Activated CD8-positive, alpha-beta memory T cell treated with anti-CD3 and anti-CD28 coated beads, Interleukin-2, amount 50 U/mL, for 24 hours (primary cell): ENCODE data around the gene MLST8.

Experiments used
- DNase-seq: peaks from one replicate; pipeline ENCODE4 v3.0.0-alpha.2; 2020; ENCODE audit errors: extremely low read depth

Gene MLST8

GRCh38 chr16:2208308-2208707 lies 3.1 kb downstream of the MLST8 start:
- DNase-seq: no peak

- no peak for DNase-seq
These were observed 3.5 kb downstream of the MLST8 start for GRCh38 chr16:2208772-2209171.

- no peak for DNase-seq
These were observed 4.2 kb downstream of the MLST8 start for GRCh38 chr16:2209258-2210008.

GRCh38 chr16:2210009-2210332 lies 4.7 kb downstream of the MLST8 start:
- no peak for DNase-seq

GRCh38 chr16:2210386-2211365 lies 5.4 kb downstream of the MLST8 start, which contains the start of gene BRICD5:
Gene BRICD5, minus strand, starts transcription at chr16:2210863. Its CDS starts 30 bp downstream, at chr16:2210833.
- no peak for DNase-seq

GRCh38 chr16:2211923-2212347 lies 6.7 kb downstream of the MLST8 start:
- DNase-seq: no peak

GRCh38 chr16:2212362-2213324 lies 7.4 kb downstream of the MLST8 start:
- DNase-seq: no peak

- DNase-seq: no peak
These were observed 8.8 kb downstream of the MLST8 start for GRCh38 chr16:2213817-2214718.

GRCh38 chr16:2214719-2214968 lies 9.4 kb downstream of the MLST8 start, which contains the start of gene PGP:
Gene PGP, minus strand, starts transcription at chr16:2214840. Its CDS starts 63 bp downstream, at chr16:2214777.
- no peak for DNase-seq

GRCh38 chr16:2216330-2216729 lies 11.1 kb downstream of the MLST8 start:
- DNase-seq: no peak

- DNase-seq: peak; percentile 99
These were observed 18.1 kb downstream of the MLST8 start, which contains the start of gene E4F1 for GRCh38 chr16:2223221-2223941. Gene E4F1, plus strand, starts transcription at chr16:2223591. Its CDS starts 23 bp downstream, at chr16:2223614.

GRCh38 chr16:2223942-2224486 lies 18.8 kb downstream of the MLST8 start:
- no peak for DNase-seq

- no peak for DNase-seq
These were observed 21.1 kb downstream of the MLST8 start for GRCh38 chr16:2226245-2226793.

GRCh38 chr16:2226918-2227317 lies 21.7 kb downstream of the MLST8 start:
- DNase-seq: no peak

GRCh38 chr16:2228161-2228824 lies 23.0 kb downstream of the MLST8 start:
- DNase-seq: no peak

GRCh38 chr16:2229091-2229490 lies 23.8 kb downstream of the MLST8 start:
- no peak for DNase-seq

- no peak for DNase-seq
These were observed 24.5 kb downstream of the MLST8 start for GRCh38 chr16:2229632-2230250.

- DNase-seq: no peak
These were observed 25.1 kb downstream of the MLST8 start for GRCh38 chr16:2230376-2230775.
